NCI-H345 treated with DMSO at 0.1 percent for 48 hours (cell line): ENCODE measurements around the gene BAIAP2L2.
"Not testable (repeated sequence)": the region's sequence is repeated elsewhere in the genome, so short reads cannot be mapped to it uniquely, and the experiment has no call there.

Source experiments
- DNase-seq: peaks from one replicate; lab custom pipeline; 2025; ENCODE audit not compliant: unreplicated experiment; lab: John Stamatoyannopoulos, UW

BAIAP2L2 gene

DNA sequence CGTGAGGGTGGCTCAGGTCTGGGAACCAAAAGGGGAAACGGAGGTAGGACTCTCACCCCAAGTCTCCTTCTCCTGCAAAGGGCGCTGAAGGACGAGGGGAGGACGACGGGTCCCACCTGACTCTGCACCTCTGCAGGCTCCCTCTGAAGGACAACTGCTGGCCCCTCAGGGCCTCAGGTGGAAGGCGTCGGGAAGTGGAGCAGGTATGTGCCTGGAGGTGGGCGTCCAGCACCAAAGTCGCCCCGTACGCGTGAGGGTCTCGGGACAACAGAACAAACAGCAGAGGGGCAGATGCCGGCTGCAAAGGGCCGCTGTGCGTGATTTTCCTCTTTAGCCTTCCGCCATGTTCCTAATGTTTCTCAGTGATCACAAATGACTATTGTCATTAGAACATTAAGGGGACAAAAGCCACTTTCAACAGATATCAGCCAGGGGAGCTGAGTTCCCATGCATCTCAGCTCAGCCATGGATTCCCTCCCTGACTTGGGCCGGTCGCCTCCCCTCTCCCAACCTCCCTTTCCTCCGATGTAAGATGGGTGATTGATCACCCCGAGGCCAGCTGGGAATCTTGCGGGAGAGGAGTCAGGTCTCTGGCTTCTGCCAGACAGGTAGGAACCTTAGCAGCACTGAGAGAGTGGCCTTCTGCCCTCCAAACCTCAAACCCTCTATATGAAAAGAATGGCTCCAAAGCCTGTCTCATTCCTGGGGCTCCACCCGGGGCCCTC, 27.3 kb downstream of the BAIAP2L2 start:
- DNase-seq = no peak

DNA sequence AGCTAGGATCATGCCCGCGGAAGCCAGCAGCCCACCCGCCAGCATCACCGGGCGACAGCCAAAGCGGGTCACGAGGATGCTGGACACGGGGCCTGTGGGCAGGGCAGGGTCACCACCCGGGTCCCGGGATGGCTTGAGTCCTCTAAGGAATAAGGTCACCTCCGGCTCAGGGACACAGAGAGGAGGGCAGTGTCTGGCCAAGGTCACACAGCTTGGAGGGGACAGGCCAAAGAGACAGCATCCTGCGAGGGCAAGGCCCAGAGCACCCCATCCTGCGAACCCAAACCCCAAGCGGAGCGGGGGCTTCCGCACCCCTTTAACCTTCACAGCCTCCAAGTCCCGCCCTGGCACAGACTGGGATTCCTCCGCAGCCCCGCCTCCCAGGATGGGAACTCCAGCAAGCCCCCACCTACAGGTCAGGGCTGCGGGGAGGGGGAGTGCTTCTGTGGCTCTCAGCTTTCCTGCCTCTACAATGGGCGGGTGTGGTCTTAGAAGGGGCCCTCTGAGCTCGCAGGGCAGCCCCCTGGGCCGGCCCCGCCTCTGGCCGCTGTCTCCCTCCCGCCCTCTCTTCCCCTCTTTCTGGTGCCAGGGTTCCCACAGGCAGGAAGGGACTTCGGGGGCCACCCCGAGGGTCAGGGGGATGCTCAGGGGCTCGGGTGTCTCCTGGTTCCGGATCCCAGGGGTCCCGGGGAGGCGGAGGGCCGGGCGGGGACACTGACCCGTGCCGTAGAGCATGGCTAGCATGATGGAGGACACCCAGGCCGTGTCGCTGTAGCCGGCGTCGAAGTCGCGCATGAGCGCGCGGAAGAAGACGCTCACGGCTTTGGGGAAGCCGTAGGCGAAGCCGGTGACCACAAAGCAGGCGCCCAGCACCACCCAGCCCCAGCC, 28.3 kb downstream of the BAIAP2L2 start:
- no peak for DNase-seq

GRCh38 chr22:38081636-38081940, 28.9 kb downstream of the BAIAP2L2 start:
- no peak for DNase-seq

- no peak for DNase-seq
These were observed 29.4 kb downstream of the BAIAP2L2 start for GRCh38 chr22:38080850-38081635.

GRCh38 chr22:38080474-38080849, 30.0 kb downstream of the BAIAP2L2 start:
- no peak for DNase-seq

DNA sequence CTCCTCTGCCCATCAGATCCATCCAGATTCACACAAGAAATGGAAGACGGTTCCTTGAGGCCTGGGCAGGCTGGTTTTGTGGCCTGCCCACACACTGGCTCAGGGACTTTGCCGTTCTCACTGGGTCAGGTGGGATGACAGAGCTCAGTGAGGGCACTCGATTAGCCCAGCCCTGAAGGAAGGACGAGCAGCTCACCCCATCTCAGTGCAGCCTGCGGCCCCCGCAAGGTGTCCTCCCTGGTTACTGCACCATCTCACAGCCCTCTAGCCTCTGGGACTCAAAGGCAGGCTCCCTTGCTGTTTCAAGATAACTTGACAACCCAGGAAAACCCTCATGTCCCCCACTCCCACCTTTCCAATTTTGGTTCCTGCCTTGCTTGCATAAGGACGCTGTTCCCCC, 30.7 kb downstream of the BAIAP2L2 start:
- no peak for DNase-seq

DNA sequence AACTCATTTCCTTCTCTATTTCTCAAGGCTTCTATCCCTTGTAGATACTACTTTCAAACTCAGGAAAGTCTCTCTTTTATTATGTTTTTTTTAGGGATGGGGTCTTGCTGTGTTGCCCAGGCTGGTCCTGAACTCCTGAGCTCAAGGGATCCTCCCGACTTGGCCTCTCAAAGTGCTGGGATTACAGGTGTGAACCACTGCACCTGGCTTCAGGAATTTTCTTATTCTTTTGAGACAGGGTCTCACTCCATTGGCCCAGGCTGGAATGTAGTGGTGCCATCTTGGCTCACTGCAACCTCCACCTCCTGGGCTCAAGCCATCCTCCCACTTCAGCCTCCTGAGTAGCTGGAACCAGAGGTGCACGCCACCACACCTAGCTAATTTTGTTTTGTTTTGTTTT, 31.3 kb downstream of the BAIAP2L2 start:
- DNase-seq = not testable (repeated sequence)

GRCh38 chr22:38078046-38078840, 32.2 kb downstream of the BAIAP2L2 start:
- no peak for DNase-seq

- DNase-seq = no peak
These were observed 32.9 kb downstream of the BAIAP2L2 start for GRCh38 chr22:38077595-38077994.

- DNase-seq = no peak
These were observed 33.4 kb downstream of the BAIAP2L2 start for GRCh38 chr22:38077096-38077495.

- DNase-seq = no peak
These were observed 34.5 kb downstream of the BAIAP2L2 start for GRCh38 chr22:38075961-38076360.

DNA sequence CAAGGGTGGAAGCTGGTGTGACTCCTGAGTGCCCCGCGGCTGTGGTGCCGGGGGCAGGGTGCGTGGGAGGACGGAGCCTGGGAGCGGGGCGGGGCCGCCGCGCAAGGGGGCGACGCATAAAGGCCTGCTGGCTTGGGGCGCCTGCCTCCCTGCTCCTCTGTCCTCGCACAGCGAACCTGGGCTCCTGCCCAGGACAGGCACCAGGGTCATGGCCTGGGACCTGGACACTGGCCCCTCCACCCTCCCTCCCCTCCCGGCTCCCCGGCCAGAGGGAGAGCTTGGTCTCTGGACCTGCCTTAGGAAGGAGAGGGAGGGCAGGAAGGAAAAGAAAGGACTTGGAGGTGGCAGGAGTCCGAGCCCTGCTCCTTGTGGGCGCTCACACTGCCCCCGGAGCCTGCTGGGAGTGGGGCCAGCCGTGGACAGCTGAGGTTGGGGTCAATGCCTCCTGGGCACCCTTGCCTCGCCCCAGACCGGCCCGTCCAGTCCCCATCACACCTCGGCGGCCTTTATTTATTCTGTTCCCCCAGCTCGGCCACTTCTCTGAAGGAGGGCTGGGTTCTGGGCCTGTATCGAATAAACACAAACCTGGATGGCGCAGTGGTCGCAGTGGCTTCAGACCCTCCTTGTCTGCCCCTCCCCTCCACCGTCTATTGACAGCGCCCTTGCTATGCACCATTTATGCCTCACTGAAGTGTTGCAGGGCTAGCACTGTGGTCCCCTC, 35.2 kb downstream of the BAIAP2L2 start:
- no peak for DNase-seq

DNA sequence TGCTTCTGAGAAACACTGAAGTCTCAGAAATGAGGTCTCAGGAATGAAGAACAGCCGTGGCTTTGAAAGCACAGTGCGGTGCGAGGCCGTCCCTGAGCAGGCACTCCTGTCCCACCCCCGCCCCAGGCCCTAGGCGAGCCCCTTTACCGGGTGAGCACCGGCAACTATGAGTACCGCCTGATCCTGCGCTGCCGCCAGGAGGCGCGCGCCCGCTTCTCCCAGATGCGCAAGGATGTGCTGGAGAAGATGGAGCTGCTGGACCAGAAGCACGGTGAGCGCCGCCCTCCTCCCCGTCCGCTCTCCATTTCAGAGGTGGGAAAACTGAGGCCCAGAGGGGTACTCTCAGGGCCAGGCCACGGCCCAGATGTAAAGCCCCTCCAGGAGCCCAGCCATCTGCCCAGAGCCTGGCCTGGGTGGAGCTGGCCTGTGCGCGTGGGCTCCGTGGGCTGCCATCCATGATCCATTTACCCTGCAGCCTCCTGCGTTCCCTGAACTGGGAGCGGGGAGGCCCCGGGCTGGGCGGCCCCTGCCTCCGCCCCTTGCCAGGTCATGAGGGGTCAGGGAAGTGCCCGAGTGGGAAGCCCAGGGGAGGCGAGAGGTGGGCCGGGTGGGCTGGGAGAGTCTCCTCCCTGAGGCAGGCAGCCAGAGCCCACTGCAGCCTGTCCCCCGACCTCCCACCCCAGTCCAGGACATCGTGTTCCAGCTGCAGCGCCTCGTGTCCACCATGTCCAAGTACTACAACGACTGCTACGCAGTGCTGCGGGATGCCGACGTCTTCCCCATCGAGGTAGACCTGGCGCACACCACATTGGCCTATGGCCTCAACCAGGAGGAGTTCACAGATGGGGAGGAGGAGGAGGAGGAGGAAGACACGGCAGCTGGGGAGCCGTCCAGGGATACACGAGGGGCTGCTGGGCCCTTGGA, 36.0 kb downstream of the BAIAP2L2 start:
- no peak for DNase-seq

DNA sequence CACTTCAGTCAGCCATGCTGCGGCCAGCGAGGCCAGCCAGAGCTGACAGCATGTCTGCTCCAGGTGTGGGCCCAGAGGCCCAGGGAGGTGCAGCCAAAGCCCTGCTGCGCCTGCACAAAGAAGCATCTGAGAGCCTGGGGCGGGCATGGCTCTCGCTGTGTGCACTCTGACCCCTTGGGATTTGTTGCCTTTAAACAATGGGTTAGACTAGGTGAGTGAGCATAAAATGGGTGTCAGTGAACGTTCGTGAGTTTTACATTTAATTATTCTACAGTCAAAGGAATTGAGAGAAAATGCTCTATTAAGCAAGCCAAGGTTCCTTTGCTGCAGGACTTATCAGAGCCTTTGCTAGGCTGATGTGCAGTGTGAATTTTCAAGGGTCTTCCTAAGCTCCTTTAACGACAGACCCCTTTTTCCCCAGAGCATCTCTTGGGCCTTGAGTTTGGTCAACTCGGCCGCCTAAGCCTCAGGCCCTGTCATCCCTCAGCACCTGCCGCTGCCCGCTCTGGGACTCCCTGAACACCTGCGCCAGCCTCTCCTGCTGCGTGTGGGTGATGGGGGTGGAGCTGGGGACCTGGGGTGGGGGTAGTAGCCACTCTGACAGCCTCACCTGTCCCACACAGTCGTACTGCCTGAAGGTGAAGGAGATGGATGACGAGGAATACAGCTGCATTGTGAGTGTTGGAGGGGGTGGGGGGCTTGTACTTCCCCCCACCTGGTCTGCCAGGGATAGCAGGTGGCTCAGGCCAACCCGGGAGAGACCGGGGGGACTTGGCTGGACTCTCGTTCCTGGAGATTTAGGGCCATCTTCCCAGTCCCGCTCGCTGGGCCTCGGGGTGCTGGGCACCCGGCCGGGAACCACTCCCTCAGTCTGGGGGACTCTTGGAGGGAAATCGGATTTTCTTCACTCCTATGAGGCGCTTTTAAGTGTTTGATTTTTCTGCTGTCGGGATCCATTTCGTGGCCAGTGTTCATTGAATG, 37.0 kb downstream of the BAIAP2L2 start:
- DNase-seq = no peak

- DNase-seq = no peak
These were observed 37.9 kb downstream of the BAIAP2L2 start for GRCh38 chr22:38072322-38073149.

GRCh38 chr22:38071421-38072321, 38.8 kb downstream of the BAIAP2L2 start:
- DNase-seq = no peak
